Liver (tissue), 3 donors: ENCODE results near the gene APBA2.

ENCODE experiments used
- EGR1 ChIP-seq, 2 donors: IDR thresholded peaks; 2 replicates each; pipeline ENCODE4 v1.6.1; 2016 to 2018; ENCODE audit warnings: antibody characterized with exemption in 2 of 2, low read depth in 2 of 2
- FOXA1 ChIP-seq: IDR thresholded peaks from 2 replicates; pipeline ENCODE4 v1.6.1; 2016; ENCODE audit warnings: antibody characterized with exemption
- HNF4G ChIP-seq: IDR thresholded peaks from 2 replicates; pipeline ENCODE4 v1.6.1; 2016; ENCODE audit warnings: antibody characterized with exemption
- JUND ChIP-seq, 2 donors: IDR thresholded peaks; 2 replicates each; pipeline ENCODE4 v1.6.1; 2016; ENCODE audit warnings: antibody characterized with exemption in 2 of 2
- RAD21 ChIP-seq, 2 donors: IDR thresholded peaks; 2 replicates each; pipeline ENCODE4 v1.6.1; 2016; ENCODE audit warnings: antibody characterized with exemption in 2 of 2, mild to moderate bottlenecking in 2 of 2
- RXRA ChIP-seq, 2 donors: IDR thresholded peaks; 2 replicates each; pipeline ENCODE4 v1.6.1; 2017 to 2018; ENCODE audit warnings: antibody characterized with exemption in 2 of 2, mild to moderate bottlenecking in 1 of 2
- SP1 ChIP-seq: IDR thresholded peaks from 2 replicates; pipeline ENCODE4 v1.6.1; 2018; ENCODE audit warnings: antibody characterized with exemption, mild to moderate bottlenecking
- TAF1 ChIP-seq: conservative IDR thresholded peaks from 2 replicates; pipeline ENCODE4 v1.6.1; 2016; ENCODE audit warnings: antibody characterized with exemption, mild to moderate bottlenecking
- TF ChIP-seq, protein P1 (sequence below): fragments of 150-350 bp; IDR thresholded peaks from 2 replicates; pipeline ENCODE4 v1.5.1; 2017; ENCODE audit warnings: improper control_type of control experiment, low read depth, low read length; ENCODE audit not compliant: missing input control
- TF ChIP-seq, protein P2 (sequence below): IDR thresholded peaks from 2 replicates; pipeline ENCODE4 v1.6.1; 2016; ENCODE audit warnings: antibody characterized with exemption
- TF ChIP-seq, protein P3 (sequence below): IDR thresholded peaks from 2 replicates; pipeline ENCODE4 v1.6.1; 2016; ENCODE audit warnings: antibody characterized with exemption, mild to moderate bottlenecking
- TF ChIP-seq, protein P4 (sequence below): IDR thresholded peaks from 2 replicates; pipeline ENCODE4 v1.6.1; 2016; ENCODE audit warnings: antibody characterized with exemption
- TF ChIP-seq, protein P5 (sequence below): IDR thresholded peaks from 2 replicates; pipeline ENCODE4 v1.6.1; 2016; ENCODE audit warnings: antibody characterized with exemption
- donor health status: healthy.
- donor health status: healthy.

DNA sequence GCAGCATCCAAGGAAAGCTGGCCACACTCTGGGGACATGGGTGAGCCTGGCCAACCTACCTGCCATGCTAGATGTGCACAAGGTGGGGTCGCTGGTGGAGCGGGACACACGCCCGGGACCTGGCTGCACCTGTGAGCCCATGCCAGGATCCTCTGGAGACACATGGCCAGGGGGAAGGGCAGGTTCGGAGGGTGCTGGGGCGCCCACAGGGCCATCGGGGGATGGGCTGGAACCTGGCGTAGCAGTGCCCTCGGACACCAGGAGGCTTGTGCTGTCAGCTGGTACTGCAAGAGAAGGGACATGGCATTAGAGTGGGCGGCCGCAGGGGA is 240.4 kb downstream of the APBA2 start:
- TF ChIP-seq, protein P1, sequence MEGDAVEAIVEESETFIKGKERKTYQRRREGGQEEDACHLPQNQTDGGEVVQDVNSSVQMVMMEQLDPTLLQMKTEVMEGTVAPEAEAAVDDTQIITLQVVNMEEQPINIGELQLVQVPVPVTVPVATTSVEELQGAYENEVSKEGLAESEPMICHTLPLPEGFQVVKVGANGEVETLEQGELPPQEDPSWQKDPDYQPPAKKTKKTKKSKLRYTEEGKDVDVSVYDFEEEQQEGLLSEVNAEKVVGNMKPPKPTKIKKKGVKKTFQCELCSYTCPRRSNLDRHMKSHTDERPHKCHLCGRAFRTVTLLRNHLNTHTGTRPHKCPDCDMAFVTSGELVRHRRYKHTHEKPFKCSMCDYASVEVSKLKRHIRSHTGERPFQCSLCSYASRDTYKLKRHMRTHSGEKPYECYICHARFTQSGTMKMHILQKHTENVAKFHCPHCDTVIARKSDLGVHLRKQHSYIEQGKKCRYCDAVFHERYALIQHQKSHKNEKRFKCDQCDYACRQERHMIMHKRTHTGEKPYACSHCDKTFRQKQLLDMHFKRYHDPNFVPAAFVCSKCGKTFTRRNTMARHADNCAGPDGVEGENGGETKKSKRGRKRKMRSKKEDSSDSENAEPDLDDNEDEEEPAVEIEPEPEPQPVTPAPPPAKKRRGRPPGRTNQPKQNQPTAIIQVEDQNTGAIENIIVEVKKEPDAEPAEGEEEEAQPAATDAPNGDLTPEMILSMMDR = no peak
- no peak for TF ChIP-seq FOXA1
- no peak for TF ChIP-seq HNF4G
- TF ChIP-seq SP1 = no peak
- TF ChIP-seq, protein P2, sequence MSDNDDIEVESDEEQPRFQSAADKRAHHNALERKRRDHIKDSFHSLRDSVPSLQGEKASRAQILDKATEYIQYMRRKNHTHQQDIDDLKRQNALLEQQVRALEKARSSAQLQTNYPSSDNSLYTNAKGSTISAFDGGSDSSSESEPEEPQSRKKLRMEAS = no peak
- TF ChIP-seq, protein P3, sequence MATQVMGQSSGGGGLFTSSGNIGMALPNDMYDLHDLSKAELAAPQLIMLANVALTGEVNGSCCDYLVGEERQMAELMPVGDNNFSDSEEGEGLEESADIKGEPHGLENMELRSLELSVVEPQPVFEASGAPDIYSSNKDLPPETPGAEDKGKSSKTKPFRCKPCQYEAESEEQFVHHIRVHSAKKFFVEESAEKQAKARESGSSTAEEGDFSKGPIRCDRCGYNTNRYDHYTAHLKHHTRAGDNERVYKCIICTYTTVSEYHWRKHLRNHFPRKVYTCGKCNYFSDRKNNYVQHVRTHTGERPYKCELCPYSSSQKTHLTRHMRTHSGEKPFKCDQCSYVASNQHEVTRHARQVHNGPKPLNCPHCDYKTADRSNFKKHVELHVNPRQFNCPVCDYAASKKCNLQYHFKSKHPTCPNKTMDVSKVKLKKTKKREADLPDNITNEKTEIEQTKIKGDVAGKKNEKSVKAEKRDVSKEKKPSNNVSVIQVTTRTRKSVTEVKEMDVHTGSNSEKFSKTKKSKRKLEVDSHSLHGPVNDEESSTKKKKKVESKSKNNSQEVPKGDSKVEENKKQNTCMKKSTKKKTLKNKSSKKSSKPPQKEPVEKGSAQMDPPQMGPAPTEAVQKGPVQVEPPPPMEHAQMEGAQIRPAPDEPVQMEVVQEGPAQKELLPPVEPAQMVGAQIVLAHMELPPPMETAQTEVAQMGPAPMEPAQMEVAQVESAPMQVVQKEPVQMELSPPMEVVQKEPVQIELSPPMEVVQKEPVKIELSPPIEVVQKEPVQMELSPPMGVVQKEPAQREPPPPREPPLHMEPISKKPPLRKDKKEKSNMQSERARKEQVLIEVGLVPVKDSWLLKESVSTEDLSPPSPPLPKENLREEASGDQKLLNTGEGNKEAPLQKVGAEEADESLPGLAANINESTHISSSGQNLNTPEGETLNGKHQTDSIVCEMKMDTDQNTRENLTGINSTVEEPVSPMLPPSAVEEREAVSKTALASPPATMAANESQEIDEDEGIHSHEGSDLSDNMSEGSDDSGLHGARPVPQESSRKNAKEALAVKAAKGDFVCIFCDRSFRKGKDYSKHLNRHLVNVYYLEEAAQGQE = no peak
- no peak for TF ChIP-seq RAD21 (IDR thresholded peaks at IDR 0.05)
- no peak for TF ChIP-seq RXRA (IDR thresholded peaks at IDR 0.05)
- TF ChIP-seq, protein P4, sequence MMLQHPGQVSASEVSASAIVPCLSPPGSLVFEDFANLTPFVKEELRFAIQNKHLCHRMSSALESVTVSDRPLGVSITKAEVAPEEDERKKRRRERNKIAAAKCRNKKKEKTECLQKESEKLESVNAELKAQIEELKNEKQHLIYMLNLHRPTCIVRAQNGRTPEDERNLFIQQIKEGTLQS = no peak
- TF ChIP-seq EGR1 (IDR thresholded peaks at IDR 0.05; ENCODE audit: low read depth in 2 of 2) = no peak
- no peak for TF ChIP-seq TAF1
- TF ChIP-seq, protein P5, sequence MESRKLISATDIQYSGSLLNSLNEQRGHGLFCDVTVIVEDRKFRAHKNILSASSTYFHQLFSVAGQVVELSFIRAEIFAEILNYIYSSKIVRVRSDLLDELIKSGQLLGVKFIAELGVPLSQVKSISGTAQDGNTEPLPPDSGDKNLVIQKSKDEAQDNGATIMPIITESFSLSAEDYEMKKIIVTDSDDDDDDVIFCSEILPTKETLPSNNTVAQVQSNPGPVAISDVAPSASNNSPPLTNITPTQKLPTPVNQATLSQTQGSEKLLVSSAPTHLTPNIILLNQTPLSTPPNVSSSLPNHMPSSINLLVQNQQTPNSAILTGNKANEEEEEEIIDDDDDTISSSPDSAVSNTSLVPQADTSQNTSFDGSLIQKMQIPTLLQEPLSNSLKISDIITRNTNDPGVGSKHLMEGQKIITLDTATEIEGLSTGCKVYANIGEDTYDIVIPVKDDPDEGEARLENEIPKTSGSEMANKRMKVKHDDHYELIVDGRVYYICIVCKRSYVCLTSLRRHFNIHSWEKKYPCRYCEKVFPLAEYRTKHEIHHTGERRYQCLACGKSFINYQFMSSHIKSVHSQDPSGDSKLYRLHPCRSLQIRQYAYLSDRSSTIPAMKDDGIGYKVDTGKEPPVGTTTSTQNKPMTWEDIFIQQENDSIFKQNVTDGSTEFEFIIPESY = no peak
- TF ChIP-seq JUND (IDR thresholded peaks at IDR 0.05) = no peak
